ENCODE results near the gene SLC25A10. TPM values are rescaled to one million over a fixed set of nuclear protein-coding genes. Genes with fewer than 3 reads are reported as not detected.

The SLC25A10 gene
- total and polyA plus RNA-seq, 10 of the 15 experiments (the other 5 are each of a cell fraction or from before 2014, with no cell fraction given), result 0.11 to 72.7 (median 22.3) TPM

GRCh38 chr17:81666342-81667191 is 45.5 kb upstream of the SLC25A10 start, which contains the start of the genes CCDC137 and OXLD1 (continued):
- no peak for TF ChIP-seq ATF7 (IDR thresholded peaks at IDR 0.05; ENCODE audit: low read depth)
- no peak for TF ChIP-seq USF2 (IDR thresholded peaks at IDR 0.05; ENCODE audit: borderline replicate concordance, low read depth, low read length)
- TF ChIP-seq POU2F2 (IDR thresholded peaks at IDR 0.05; ENCODE audit: borderline replicate concordance, low read depth, low read length), result peak; percentile 89
- TF ChIP-seq ZNF274 (IDR thresholded peaks at IDR 0.05; ENCODE audit: insufficient read depth, insufficient read length), result no peak
- no peak for TF ChIP-seq NBN (IDR thresholded peaks at IDR 0.05)
- peak; percentile 92 for TF ChIP-seq MXI1 (IDR thresholded peaks at IDR 0.05; ENCODE audit: low read depth, low read length)
- TF ChIP-seq CEBPZ (IDR thresholded peaks at IDR 0.05; ENCODE audit: low read depth, low read length), result peak; percentile 48; the same call in 1 of the 2 replicates
- peak; percentile 84 for TF ChIP-seq IKZF1 (conservative IDR thresholded peaks at IDR 0.05)
- no peak for TF ChIP-seq ASH2L (IDR thresholded peaks at IDR 0.05; ENCODE audit: borderline replicate concordance, low read depth)
- peak; percentile 91 for TF ChIP-seq SPI1 (IDR thresholded peaks at IDR 0.05; ENCODE audit: borderline replicate concordance, insufficient read depth, low read depth, low read length)
- TF ChIP-seq, protein P1, sequence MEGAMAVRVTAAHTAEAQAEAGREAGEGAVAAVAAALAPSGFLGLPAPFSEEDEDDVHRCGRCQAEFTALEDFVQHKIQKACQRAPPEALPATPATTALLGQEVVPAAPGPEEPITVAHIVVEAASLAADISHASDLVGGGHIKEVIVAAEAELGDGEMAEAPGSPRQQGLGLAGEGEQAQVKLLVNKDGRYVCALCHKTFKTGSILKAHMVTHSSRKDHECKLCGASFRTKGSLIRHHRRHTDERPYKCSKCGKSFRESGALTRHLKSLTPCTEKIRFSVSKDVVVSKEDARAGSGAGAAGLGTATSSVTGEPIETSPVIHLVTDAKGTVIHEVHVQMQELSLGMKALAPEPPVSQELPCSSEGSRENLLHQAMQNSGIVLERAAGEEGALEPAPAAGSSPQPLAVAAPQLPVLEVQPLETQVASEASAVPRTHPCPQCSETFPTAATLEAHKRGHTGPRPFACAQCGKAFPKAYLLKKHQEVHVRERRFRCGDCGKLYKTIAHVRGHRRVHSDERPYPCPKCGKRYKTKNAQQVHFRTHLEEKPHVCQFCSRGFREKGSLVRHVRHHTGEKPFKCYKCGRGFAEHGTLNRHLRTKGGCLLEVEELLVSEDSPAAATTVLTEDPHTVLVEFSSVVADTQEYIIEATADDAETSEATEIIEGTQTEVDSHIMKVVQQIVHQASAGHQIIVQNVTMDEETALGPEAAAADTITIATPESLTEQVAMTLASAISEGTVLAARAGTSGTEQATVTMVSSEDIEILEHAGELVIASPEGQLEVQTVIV (IDR thresholded peaks at IDR 0.05; ENCODE audit: borderline replicate concordance, partially characterized antibody), result peak; percentile 97
- peak in 1 of 2 experiments; percentile 5; a peak in 1 of 4 replicates for TF ChIP-seq IKZF2 (IDR thresholded peaks at IDR 0.05)
- TF ChIP-seq ZNF24 (IDR thresholded peaks at IDR 0.05), result no peak
- TF ChIP-seq CHD4 (IDR thresholded peaks at IDR 0.05), result no peak
- 0 out of 2 replicates have a peak, but pooled peaks have one; percentile 24 for TF ChIP-seq ESRRA (IDR thresholded peaks at IDR 0.05; ENCODE audit: low read length)
- no peak for TF ChIP-seq HSF1 (IDR thresholded peaks at IDR 0.05; ENCODE audit: low read depth, low read length)
- TF ChIP-seq SIX5 (IDR thresholded peaks at IDR 0.05; ENCODE audit: low read depth, low read length, severe bottlenecking), result peak; percentile 43
- peak; percentile 79; the same call in 1 of the 2 replicates for TF ChIP-seq RB1 (IDR thresholded peaks at IDR 0.05; ENCODE audit: borderline replicate concordance)
- TF ChIP-seq, protein P2, sequence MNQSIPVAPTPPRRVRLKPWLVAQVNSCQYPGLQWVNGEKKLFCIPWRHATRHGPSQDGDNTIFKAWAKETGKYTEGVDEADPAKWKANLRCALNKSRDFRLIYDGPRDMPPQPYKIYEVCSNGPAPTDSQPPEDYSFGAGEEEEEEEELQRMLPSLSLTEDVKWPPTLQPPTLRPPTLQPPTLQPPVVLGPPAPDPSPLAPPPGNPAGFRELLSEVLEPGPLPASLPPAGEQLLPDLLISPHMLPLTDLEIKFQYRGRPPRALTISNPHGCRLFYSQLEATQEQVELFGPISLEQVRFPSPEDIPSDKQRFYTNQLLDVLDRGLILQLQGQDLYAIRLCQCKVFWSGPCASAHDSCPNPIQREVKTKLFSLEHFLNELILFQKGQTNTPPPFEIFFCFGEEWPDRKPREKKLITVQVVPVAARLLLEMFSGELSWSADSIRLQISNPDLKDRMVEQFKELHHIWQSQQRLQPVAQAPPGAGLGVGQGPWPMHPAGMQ (IDR thresholded peaks at IDR 0.05; ENCODE audit: borderline replicate concordance), result no peak
- no peak for TF ChIP-seq WRNIP1 (IDR thresholded peaks at IDR 0.05; ENCODE audit: borderline replicate concordance, low read depth, low read length)

Measured in GM12878 (cell line).